ENCODE data around the gene PPARG.
"Not testable (repeated sequence)": the region's sequence is repeated elsewhere in the genome, so short reads cannot be mapped to it uniquely, and the experiment has no call there.

PPARG gene

GRCh38 chr3:12383218-12383617, 94.3 kb downstream of the PPARG start:
- DNase-seq = no peak

GRCh38 chr3:12384451-12385233, 95.8 kb downstream of the PPARG start:
- DNase-seq = no peak

GRCh38 chr3:12386514-12387291, 97.8 kb downstream of the PPARG start:
- not testable (repeated sequence) for DNase-seq

- no peak for DNase-seq
Observed at GRCh38 chr3:12388185-12388584, 99.3 kb downstream of the PPARG start.

- DNase-seq = peak; percentile 8
Observed at GRCh38 chr3:12392101-12392878, 103.4 kb downstream of the PPARG start.

GRCh38 chr3:12393894-12394293, 105.0 kb downstream of the PPARG start:
- DNase-seq = peak; percentile 18

GRCh38 chr3:12394569-12395271, 105.8 kb downstream of the PPARG start:
- DNase-seq = no peak

- DNase-seq = no peak
Observed at GRCh38 chr3:12395349-12396012, 106.6 kb downstream of the PPARG start.

GRCh38 chr3:12396471-12396870, 107.6 kb downstream of the PPARG start:
- DNase-seq = no peak

GRCh38 chr3:12399226-12399625, 110.4 kb downstream of the PPARG start:
- DNase-seq = no peak

GRCh38 chr3:12400616-12401194, 111.8 kb downstream of the PPARG start:
- DNase-seq = no peak

GRCh38 chr3:12401208-12401607, 112.3 kb downstream of the PPARG start:
- no peak for DNase-seq

GRCh38 chr3:12405432-12406272, 116.8 kb downstream of the PPARG start:
- no peak for DNase-seq

- no peak for DNase-seq
Observed at GRCh38 chr3:12408984-12409683, 120.3 kb downstream of the PPARG start.

GRCh38 chr3:12409684-12410596, 121.1 kb downstream of the PPARG start:
- no peak for DNase-seq

- no peak for DNase-seq
Observed at GRCh38 chr3:12413721-12414255, 124.9 kb downstream of the PPARG start.

- no peak for DNase-seq
Observed at GRCh38 chr3:12415014-12415680, 126.3 kb downstream of the PPARG start.

GRCh38 chr3:12416731-12417130, 127.9 kb downstream of the PPARG start:
- no peak for DNase-seq

All from eye (tissue), 1 donor.